ENCODE data around the gene THSD4. TPM values are rescaled to one million over a fixed set of nuclear protein-coding genes. Genes with fewer than 3 reads are reported as not detected.

Gene THSD4
- total and polyA plus RNA-seq, 2 of the 8 experiments (the other 6 are each of a cell fraction or from before 2014, with no cell fraction given): 2.5 to 6.2 TPM

DNA sequence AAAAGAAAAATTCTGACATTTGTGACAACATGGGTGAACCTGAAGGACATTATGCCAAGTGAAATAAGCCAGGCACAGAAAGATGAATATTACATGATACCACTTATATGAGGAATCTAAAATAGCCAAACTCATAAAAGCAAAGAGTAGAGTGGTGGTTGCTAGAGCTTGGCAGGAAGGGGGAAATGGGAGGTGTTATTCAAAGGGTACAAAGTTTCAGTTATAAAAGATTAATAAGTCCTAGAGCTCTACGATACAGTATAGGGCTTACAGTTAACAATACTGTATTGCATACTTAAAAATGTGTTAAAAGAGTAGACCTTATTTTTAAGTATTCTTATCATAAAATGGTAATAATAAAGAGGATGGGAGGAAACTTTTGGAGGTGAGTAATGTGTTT lies 583.5 kb downstream of the THSD4 start:
- Histone ChIP-seq H3K18ac (ENCODE audit: extremely low read depth, low read length) (no peak overlapping the region), H3K27me3 (replicated peaks in 1 of 4; ENCODE audit: control insufficient read depth in 3 of 4, extremely low read depth in 1 of 4, insufficient read depth in 3 of 4, low read length in 3 of 4) (no peaks in the 10 kb centered on the region; a peak in 1 of 7 replicates), H3K9ac (replicated peaks in 1 of 4; ENCODE audit: extremely low read depth in 1 of 4, low read depth in 3 of 4, low read length in 3 of 4) (no peak overlapping the region), H3K4me1 (replicated peaks in 1 of 4; ENCODE audit: control insufficient read depth in 3 of 4, insufficient read depth in 4 of 4, low read length in 3 of 4) (no peaks in the 10 kb centered on the region), H3K23ac (ENCODE audit: insufficient read length) (no peak overlapping the region), H4K20me1 (replicated peaks in 1 of 2; ENCODE audit: control insufficient read depth in 1 of 2, insufficient read depth in 2 of 2, low read length in 2 of 2) (no peaks in the 10 kb centered on the region), H3K4me3 (ENCODE audit: extremely low read depth in 1 of 4, insufficient read depth in 2 of 4, low read depth in 3 of 4, low read length in 4 of 4) (no peak overlapping the region), H2AK5ac (ENCODE audit: low read depth, low read length) (no peak overlapping the region), H3K23me2 (ENCODE audit: low read depth, low read length) (no peaks in the 10 kb centered on the region; the same call in 1 of the 2 replicates), H3K14ac (ENCODE audit: insufficient read length) (no peak overlapping the region), H4K91ac (replicated peaks; ENCODE audit: insufficient read length, low read length) (no peak overlapping the region), H2BK12ac (ENCODE audit: low read depth, low read length) (no peak overlapping the region), H3K36me3 (ENCODE audit: control insufficient read depth in 2 of 4, insufficient read depth in 4 of 4, low read length in 3 of 4) (no peaks in the 10 kb centered on the region), H3K79me1 (ENCODE audit: low read depth, low read length) (no peaks in the 10 kb centered on the region), H2BK15ac (ENCODE audit: low read length) (no peak overlapping the region), H3K9me3 (ENCODE audit: insufficient read depth in 2 of 2, low read depth in 1 of 2, low read length in 1 of 2) (no peaks in the 10 kb centered on the region), H3K4ac (replicated peaks; ENCODE audit: insufficient read length, low read depth, low read length) (no peak overlapping the region), H3K27ac (ENCODE audit: low read depth, low read length) (no peak overlapping the region), H3K4me2 (ENCODE audit: insufficient read depth in 1 of 2, low read depth in 2 of 2, low read length in 2 of 2) (no peak overlapping the region), H4K5ac (ENCODE audit: insufficient read length, low read depth, low read length) (no peak overlapping the region), H4K8ac (ENCODE audit: extremely low read depth, insufficient read depth, low read length) (no peak overlapping the region), H2BK120ac (replicated peaks; ENCODE audit: low read depth, low read length) (no peak overlapping the region), H3K56ac (replicated peaks; ENCODE audit: insufficient read length, low read depth, low read length) (no peak overlapping the region), H2BK20ac (ENCODE audit: low read length) (no peak overlapping the region), H2BK5ac (ENCODE audit: low read depth, low read length) (no peak overlapping the region), H2AFZ (ENCODE audit: low read length) (no peak overlapping the region), H3K79me2 (ENCODE audit: control insufficient read depth in 1 of 2, insufficient read depth in 2 of 2, low read length in 2 of 2) (no peaks in the 10 kb centered on the region)
- WGBS, 2 experiments (ENCODE audit: extremely low coverage in 1 of 2, insufficient coverage in 1 of 2, insufficient read length in 1 of 2, insufficient replicate concordance in 2 of 2, low coverage in 1 of 2, low lambda C conversion rate in 2 of 2, missing lambda C conversion rate in 1 of 2): 93% methylated on average over 1 of the region's 1 CpG; no CpG with 5 or more reads in 1 of the 2 experiments
- ChIA-PET POLR2A (ENCODE audit: partially characterized antibody) (no interaction called here), CTCF (ENCODE audit: partially characterized antibody) (interaction anchor here (1.0 to 1.1 kb wide), 2 partner anchors 10 to 54 kb away, joined by 3 read pairs; no protein-coding TSS in a partner anchor)
- DNase-seq (ENCODE audit: low read depth in 1 of 2, low spot score in 2 of 2): no peak
- no peak for TF ChIP-seq TAF1 (IDR thresholded peaks at IDR 0.05; ENCODE audit: low read depth, low read length)
- TF ChIP-seq TCF12 (IDR thresholded peaks at IDR 0.05; ENCODE audit: low read depth, low read length): no peak
- no peak for TF ChIP-seq KDM1A (IDR thresholded peaks at IDR 0.05; ENCODE audit: borderline replicate concordance, low read length)
- TF ChIP-seq CHD1 (IDR thresholded peaks at IDR 0.05; ENCODE audit: low read depth, low read length): no peak
- no peak for TF ChIP-seq RNF2 (IDR thresholded peaks at IDR 0.05; ENCODE audit: borderline replicate concordance, low read depth, low read length, missing control alignments, poor library complexity, severe bottlenecking)
- TF ChIP-seq EZH2 (IDR thresholded peaks at IDR 0.05; ENCODE audit: low read depth, low read length, severe bottlenecking): no peak
- TF ChIP-seq EP300 (IDR thresholded peaks at IDR 0.05; ENCODE audit: borderline replicate concordance in 1 of 2, low read depth in 2 of 2, low read length in 2 of 2): no peak
- TF ChIP-seq SIRT6 (IDR thresholded peaks at IDR 0.05; ENCODE audit: low read length): no peak
- no peak for TF ChIP-seq POLR2AphosphoS5 (IDR thresholded peaks at IDR 0.05; ENCODE audit: low read depth, low read length)
- TF ChIP-seq, protein P1, sequence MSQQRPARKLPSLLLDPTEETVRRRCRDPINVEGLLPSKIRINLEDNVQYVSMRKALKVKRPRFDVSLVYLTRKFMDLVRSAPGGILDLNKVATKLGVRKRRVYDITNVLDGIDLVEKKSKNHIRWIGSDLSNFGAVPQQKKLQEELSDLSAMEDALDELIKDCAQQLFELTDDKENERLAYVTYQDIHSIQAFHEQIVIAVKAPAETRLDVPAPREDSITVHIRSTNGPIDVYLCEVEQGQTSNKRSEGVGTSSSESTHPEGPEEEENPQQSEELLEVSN (IDR thresholded peaks at IDR 0.05): no peak
- TF ChIP-seq HDAC6 (IDR thresholded peaks at IDR 0.05; ENCODE audit: low read depth, low read length): no peak
- no peak for TF ChIP-seq SP4 (IDR thresholded peaks at IDR 0.05; ENCODE audit: low read length)
- FAIRE-seq: no peak

All from H1 (cell line).